ENCODE measurements around the gene SPHK1.

SPHK1 gene

GRCh38 chr17:76433693-76434092 lies 49.3 kb downstream of the SPHK1 start:
- no peak for DNase-seq (ENCODE audit: low read depth in 2 of 2)

GRCh38 chr17:76434870-76435269 lies 50.5 kb downstream of the SPHK1 start:
- no peak for DNase-seq (ENCODE audit: low read depth in 2 of 2)

DNA sequence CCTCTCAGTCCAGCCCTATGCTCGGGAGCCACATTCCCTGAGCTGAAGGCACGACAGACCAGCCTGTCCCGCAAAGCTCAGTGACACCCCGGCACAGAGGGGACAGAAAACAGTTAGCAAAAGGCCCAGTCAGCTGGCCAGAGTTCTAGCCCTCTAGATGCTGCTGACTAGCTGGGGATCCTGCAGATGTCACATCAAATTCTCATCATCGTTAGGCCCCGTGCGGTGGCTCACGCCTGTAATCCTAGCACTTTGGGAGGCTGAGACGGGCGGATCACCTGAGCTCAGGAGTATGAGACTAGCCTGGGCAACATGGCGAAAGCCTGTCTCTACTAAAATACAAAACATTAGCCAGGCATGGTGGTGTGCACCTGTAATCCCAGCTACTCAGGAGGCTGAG lies 51.3 kb downstream of the SPHK1 start:
- no peak for DNase-seq (ENCODE audit: low read depth in 2 of 2)

Data from stimulated activated CD8-positive, alpha-beta memory T cell treated with anti-CD3 and anti-CD28 coated beads, Interleukin-2, amount 100 ng/mL, for 1 hour (primary cell).